Mammary epithelial cell (primary cell): ENCODE data around the gene UBD.

Experiments used
- CTCF ChIP-seq, 2 donors: IDR thresholded peaks in 1 of 2; conservative IDR thresholded peaks in 1 of 2; 2 replicates each; pipeline ENCODE4 v1.5.1; 2011 to 2012; ENCODE audit warnings: inconsistent platforms in 2 of 2, low read length in 2 of 2, mild to moderate bottlenecking in 2 of 2, control low read depth in 1 of 2, low read depth in 1 of 2; ENCODE audit not compliant: insufficient read depth in 1 of 2; ENCODE audit errors: extremely low read depth in 1 of 2
- EZH2 ChIP-seq: IDR thresholded peaks from 2 replicates; pipeline ENCODE4 v1.6.1; 2012; ENCODE audit warnings: low read length, inconsistent platforms, borderline replicate concordance

DNA sequence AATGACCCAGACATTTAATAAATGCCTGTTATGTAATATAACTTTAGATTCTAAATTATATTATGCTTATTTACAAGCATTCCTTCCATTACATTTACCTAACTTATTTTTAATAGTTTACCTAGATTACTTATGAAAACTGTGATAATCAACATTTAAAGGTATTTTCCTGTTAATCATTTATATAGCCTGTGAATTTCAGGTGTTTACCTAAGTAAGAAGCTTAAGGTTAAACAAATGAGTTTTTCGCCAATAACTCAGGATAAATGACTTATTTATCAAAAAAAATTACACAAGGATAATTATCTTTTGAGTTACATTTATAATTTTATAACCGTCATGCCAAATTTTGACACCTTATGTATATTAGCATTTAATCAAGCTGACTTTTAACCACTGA is 35.5 kb downstream of the UBD start:
- no peak for TF ChIP-seq CTCF (conservative IDR thresholded peaks at IDR 0.05 in 1 of 2, IDR thresholded peaks at IDR 0.05 in 1 of 2; ENCODE audit: extremely low read depth in 1 of 2, insufficient read depth in 1 of 2, low read depth in 1 of 2, low read length in 2 of 2)
- TF ChIP-seq EZH2: no peak
